IMR-90 (cell line): Measurements from ENCODE around the gene TCF12. TPM values are rescaled to one million over a fixed set of nuclear protein-coding genes. Genes with fewer than 3 reads are reported as not detected.

Experiments
- ATAC-seq: fragments of 200-7000 bp; cut with Tn5 transposase; 2 replicates; pipeline ENCODE4 v1.9.1; 2020; ENCODE audit warnings: low read depth, mild to moderate bottlenecking, moderate library complexity
- BruUV-seq: library from RNA; stranded (reverse); fragments of 400-500 nt; replicated peaks from 2 replicates; lab custom pipeline; 2021; lab: Mats Ljungman, UMichigan
- CTCF ChIA-PET: fragments of 300-600 bp; formaldehyde crosslinking; extraction: SDS; loops from one replicate; lab custom pipeline; 2021; ENCODE audit warnings: antibody characterized with exemption; lab: Yijun Ruan, JAX
- POLR2A ChIA-PET: fragments of 300-600 bp; sonication (Branson Sonifier 250); formaldehyde crosslinking; loops from one replicate; lab custom pipeline; 2022; ENCODE audit warnings: antibody characterized with exemption; ENCODE audit not compliant: unreplicated experiment; lab: Charles Lee
- DNase-seq: peaks from one replicate; pipeline ENCODE4 v3.0.0; 2013
- H2AFZ ChIP-seq: replicated peaks from 2 replicates; pipeline ENCODE3; 2013; ENCODE audit warnings: low read length, mild to moderate bottlenecking; ENCODE audit not compliant: poor library complexity
- H2AK5ac ChIP-seq: 2 replicates; pipeline ENCODE4 v1.6.1; 2013; ENCODE audit warnings: low read depth, low read length, inconsistent platforms
- H2AK9ac ChIP-seq: replicated peaks from 2 replicates; pipeline ENCODE3; 2013; ENCODE audit warnings: mild to moderate bottlenecking, low read depth, low read length, moderate library complexity; ENCODE audit not compliant: poor library complexity
- H2BK120ac ChIP-seq: 2 replicates; pipeline ENCODE4 v1.6.1; 2013; ENCODE audit warnings: low read depth, low read length, inconsistent platforms
- H2BK15ac ChIP-seq: 3 replicates; pipeline ENCODE4 v1.6.1; 2013; ENCODE audit warnings: low read depth, low read length, inconsistent platforms
- H2BK20ac ChIP-seq: 2 replicates; pipeline ENCODE4 v1.6.1; 2013; ENCODE audit warnings: low read depth, mild to moderate bottlenecking, inconsistent platforms, low read length, moderate library complexity
- H2BK5ac ChIP-seq: 2 replicates; pipeline ENCODE4 v1.6.1; 2013; ENCODE audit warnings: mild to moderate bottlenecking, low read depth, low read length, inconsistent platforms; ENCODE audit not compliant: poor library complexity, severe bottlenecking
- H3K14ac ChIP-seq: replicated peaks from 2 replicates; pipeline ENCODE4 v1.6.1; 2013; ENCODE audit warnings: low read depth, low read length, inconsistent platforms
- H3K18ac ChIP-seq: 2 replicates; pipeline ENCODE4 v1.6.1; 2013; ENCODE audit warnings: low read depth, low read length, control low read depth
- H3K23ac ChIP-seq: 2 replicates; pipeline ENCODE4 v1.6.1; 2013; ENCODE audit warnings: low read depth, low read length, inconsistent platforms
- H3K27ac ChIP-seq: 2 replicates; pipeline ENCODE4 v1.5.1; 2013; ENCODE audit warnings: mild to moderate bottlenecking, control low read depth, low read length; ENCODE audit not compliant: insufficient read depth
- H3K27me3 ChIP-seq: 2 replicates; pipeline ENCODE4 v1.6.1; 2013; ENCODE audit warnings: low read length; ENCODE audit not compliant: control insufficient read depth, insufficient read depth
- H3K36me3 ChIP-seq: 2 replicates; pipeline ENCODE4 v1.6.1; 2013; ENCODE audit warnings: low read length, mixed read lengths; ENCODE audit not compliant: control insufficient read depth, insufficient read depth
- H3K4ac ChIP-seq: 2 replicates; pipeline ENCODE4 v1.6.1; 2013; ENCODE audit warnings: low read depth, low read length, inconsistent platforms
- H3K4me1 ChIP-seq: 2 replicates; pipeline ENCODE4 v1.6.1; 2013; ENCODE audit warnings: low read length, mixed read lengths; ENCODE audit not compliant: control insufficient read depth, insufficient read depth
- H3K4me2 ChIP-seq: 2 replicates; pipeline ENCODE4 v1.6.1; 2013; ENCODE audit warnings: low read depth, mild to moderate bottlenecking, control low read depth, low read length, moderate library complexity
- H3K4me3 ChIP-seq: 2 replicates; pipeline ENCODE4 v1.5.1; 2013; ENCODE audit warnings: low read depth, mild to moderate bottlenecking, control low read depth, low read length, moderate library complexity; ENCODE audit not compliant: insufficient read depth
- H3K56ac ChIP-seq: 2 replicates; pipeline ENCODE4 v1.6.1; 2013; ENCODE audit warnings: low read length, inconsistent platforms; ENCODE audit not compliant: insufficient read depth; ENCODE audit errors: extremely low read depth
- H3K79me1 ChIP-seq, 2 experiments: 2 replicates each; pipeline ENCODE4 v1.6.1; 2013; ENCODE audit warnings: low read length in 2 of 2, inconsistent platforms in 1 of 2, low read depth in 1 of 2
- H3K9ac ChIP-seq: 2 replicates; pipeline ENCODE4 v1.6.1; 2013; ENCODE audit warnings: low read depth, low read length, control low read depth
- H3K9me1 ChIP-seq: 2 replicates; pipeline ENCODE4 v1.6.1; 2013; ENCODE audit warnings: low read length, inconsistent platforms; ENCODE audit not compliant: insufficient read depth
- H3K9me3 ChIP-seq: 2 replicates; pipeline ENCODE4 v1.6.1; 2013; ENCODE audit warnings: low read length; ENCODE audit not compliant: control insufficient read depth, insufficient read depth
- H4K20me1 ChIP-seq: 2 replicates; pipeline ENCODE4 v1.6.1; 2013; ENCODE audit warnings: low read length, inconsistent platforms; ENCODE audit not compliant: insufficient read depth
- H4K5ac ChIP-seq: 2 replicates; pipeline ENCODE4 v1.6.1; 2013; ENCODE audit warnings: mild to moderate bottlenecking, low read depth, low read length, control low read depth
- H4K8ac ChIP-seq, 2 experiments: 2 replicates each; pipeline ENCODE4 v1.6.1; 2013; ENCODE audit warnings: low read depth in 2 of 2, low read length in 2 of 2, control low read depth in 1 of 2, inconsistent platforms in 1 of 2
- H4K91ac ChIP-seq: 2 replicates; pipeline ENCODE4 v1.6.1; 2013; ENCODE audit warnings: low read depth, low read length, inconsistent platforms; ENCODE audit not compliant: insufficient read depth
- BHLHE40 ChIP-seq: fragments of 150-350 bp; IDR thresholded peaks from 2 replicates; pipeline ENCODE4 v1.6.1; 2016; ENCODE audit warnings: mild to moderate bottlenecking, low read depth, low read length
- CEBPB ChIP-seq: IDR thresholded peaks from 2 replicates; pipeline ENCODE4 v1.6.1; 2012; ENCODE audit warnings: low read depth, low read length, improper control_type of control experiment
- MAFK ChIP-seq: IDR thresholded peaks from 2 replicates; pipeline ENCODE4 v1.6.1; 2012; ENCODE audit warnings: low read depth, low read length, improper control_type of control experiment
- MAZ ChIP-seq: IDR thresholded peaks from 2 replicates; pipeline ENCODE4 v1.6.1; 2012; ENCODE audit warnings: low read depth, mild to moderate bottlenecking, low read length, improper control_type of control experiment, moderate library complexity, borderline replicate concordance
- MXI1 ChIP-seq: IDR thresholded peaks from 2 replicates; pipeline ENCODE4 v1.6.1; 2012; ENCODE audit warnings: low read depth, mild to moderate bottlenecking, low read length, moderate library complexity, borderline replicate concordance
- SMC3 ChIP-seq: fragments of 150-350 bp; IDR thresholded peaks from 2 replicates; pipeline ENCODE4 v1.6.1; 2016; ENCODE audit warnings: low read depth, mild to moderate bottlenecking, antibody characterized with exemption, low read length, moderate library complexity
- WGBS, 2 experiments: methylation state at CpG; one replicate each; pipeline versions ENCODE4 v1.1.5 to v1.1.7; 2013; ENCODE audit warnings: missing lambda C conversion rate in 2 of 2; ENCODE audit not compliant: insufficient read length in 1 of 2; ENCODE audit errors: extremely low coverage in 2 of 2; 5-methylcytosine and 5-hydroxymethylcytosine counted together
- dilution Hi-C: fragments of 300-500 bp; cut with HindIII; formaldehyde crosslinking; loops from one replicate; pipeline ENCODE4 v1.14.3; 2018; ENCODE audit warnings: low sequenced_read_pairs; ENCODE audit not compliant: unreplicated experiment
- in situ Hi-C: fragments of 300-500 bp; cut with MboI; formaldehyde crosslinking; loops from 3 replicates; pipeline ENCODE4 v1.14.3; 2019; ENCODE audit warnings: low sequenced_read_pairs, inconsistent platforms, mixed read lengths
- intact Hi-C: fragments of 100-400 bp; cut with micrococcal nuclease; formaldehyde crosslinking; loops from 2 replicates; pipeline ENCODE4 v1.10.0; 2022
- polyA plus RNA-seq, 3 experiments: library from polyadenylated mRNA; depleted of rRNA; stranded (reverse); fragments of >200 nt; gene quantifications; 2 replicates each; pipeline ENCODE4 v1.2.3, GENCODE V29; 2012; ENCODE audit warnings: low replicate concordance in 1 of 3
- total RNA-seq: library from RNA; depleted of rRNA; stranded (reverse); fragments of >200 nt; gene quantifications from 2 replicates; pipeline ENCODE4 v1.2.3, GENCODE V29; 2012
- TF ChIP-seq, protein P1 (sequence below): fragments of 150-350 bp; IDR thresholded peaks from 2 replicates; pipeline ENCODE4 v1.6.1; 2017; ENCODE audit warnings: mild to moderate bottlenecking, antibody characterized with exemption, low read length, low read depth
- TF ChIP-seq, protein P2 (sequence below): fragments of 150-350 bp; IDR thresholded peaks from 2 replicates; pipeline ENCODE4 v1.6.1; 2016; ENCODE audit warnings: low read depth, mild to moderate bottlenecking, low read length, moderate library complexity, borderline replicate concordance

Gene TCF12
- total and polyA plus RNA-seq, 2 of the 4 experiments (the other 2 are of a cell fraction) = 79.4 to 160 TPM

DNA sequence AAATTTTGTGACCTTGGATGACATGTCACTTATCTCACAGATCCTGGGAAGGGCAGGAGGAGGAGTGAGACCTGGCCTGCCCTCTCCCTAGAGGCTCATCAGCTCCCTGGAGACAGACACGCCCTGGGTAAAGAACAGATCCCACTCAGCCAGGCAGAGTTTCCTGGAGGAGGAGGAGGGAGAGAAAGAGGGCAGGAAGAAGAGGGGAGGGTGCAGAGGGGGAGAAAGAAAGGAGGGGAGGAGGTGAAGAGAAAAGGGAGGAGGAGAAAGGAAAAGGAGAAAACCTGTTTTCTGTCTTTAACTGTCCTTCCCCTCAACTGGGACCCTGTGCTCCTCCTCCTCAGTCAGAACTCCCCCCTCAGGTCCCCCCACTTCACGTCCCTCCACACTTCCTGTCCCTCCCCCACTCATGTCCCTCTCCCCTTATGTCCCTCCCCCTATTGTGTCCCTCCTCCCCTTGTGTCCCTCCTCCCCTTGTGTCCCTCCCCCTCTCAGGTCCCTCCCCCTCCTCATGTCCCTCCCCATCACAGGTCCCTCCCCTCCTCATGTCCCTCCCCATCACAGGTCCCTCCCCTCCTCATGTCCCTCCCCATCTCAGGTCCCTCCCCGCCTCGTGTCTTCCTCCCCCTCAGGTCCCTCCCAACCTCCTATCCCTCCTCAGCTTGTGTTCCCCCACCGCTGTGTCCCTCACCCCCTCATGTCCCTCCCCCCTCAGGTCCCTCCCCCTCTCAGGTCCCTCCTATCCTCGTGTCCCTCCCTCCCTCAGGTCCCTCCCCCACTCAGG lies 405.6 kb downstream of the TCF12 start (continued):
- TF ChIP-seq, protein P1, sequence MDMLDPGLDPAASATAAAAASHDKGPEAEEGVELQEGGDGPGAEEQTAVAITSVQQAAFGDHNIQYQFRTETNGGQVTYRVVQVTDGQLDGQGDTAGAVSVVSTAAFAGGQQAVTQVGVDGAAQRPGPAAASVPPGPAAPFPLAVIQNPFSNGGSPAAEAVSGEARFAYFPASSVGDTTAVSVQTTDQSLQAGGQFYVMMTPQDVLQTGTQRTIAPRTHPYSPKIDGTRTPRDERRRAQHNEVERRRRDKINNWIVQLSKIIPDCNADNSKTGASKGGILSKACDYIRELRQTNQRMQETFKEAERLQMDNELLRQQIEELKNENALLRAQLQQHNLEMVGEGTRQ = no peak
- no peak for TF ChIP-seq MAFK

DNA sequence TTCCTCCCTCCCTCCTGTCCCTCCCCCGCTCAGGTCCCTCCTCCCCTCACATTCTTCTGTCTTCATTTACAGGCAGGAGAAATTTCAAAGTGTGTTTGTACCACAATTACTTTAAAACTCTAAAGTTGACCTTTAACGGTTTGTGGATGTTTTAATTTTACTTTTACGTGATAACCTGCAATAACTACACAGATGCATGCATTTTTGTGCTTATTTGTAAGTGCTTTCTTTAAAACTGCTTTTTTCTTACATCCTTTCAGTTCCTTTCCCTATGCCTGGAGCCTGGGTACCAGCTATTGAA lies 406.1 kb downstream of the TCF12 start:
- H4K8ac ChIP-seq = peak overlapping the region in 1 of 2 experiments; percentile 43; a peak in 1 of 4 replicates
- H2AK5ac ChIP-seq = no peak overlapping the region
- H3K79me1 ChIP-seq = no peaks in the 10 kb centered on the region
- ChIA-PET CTCF (no interaction called here), POLR2A (no interaction called here)
- peaks cover 16% of the 10 kb centered on the region for H3K9me1 ChIP-seq
- H3K36me3 ChIP-seq = no peaks in the 10 kb centered on the region
- no CpG with 5 or more reads among the region's 3 CpGs for WGBS, 2 experiments
- no peak overlapping the region for H2AFZ ChIP-seq
- ATAC-seq (no peak), DNase-seq (no peak)
- H2BK15ac ChIP-seq = no peak overlapping the region
- no peak overlapping the region for H3K23ac ChIP-seq
- no peak overlapping the region for H3K27ac ChIP-seq
- no peak overlapping the region for H3K14ac ChIP-seq
- no peak overlapping the region for H3K4me3 ChIP-seq
- no peak overlapping the region for H3K9ac ChIP-seq
- BruUV-seq = no TSS peak
- no peaks in the 10 kb centered on the region for H4K20me1 ChIP-seq
- no peak overlapping the region for H3K18ac ChIP-seq
- dilution Hi-C loops (no loop called here), intact Hi-C loops (no loop called here), in situ Hi-C loops (no loop called here)
- H3K9me3 ChIP-seq = no peaks in the 10 kb centered on the region
- H3K4me1 ChIP-seq = peaks cover 5% of the 10 kb centered on the region
- H2BK20ac ChIP-seq = no peak overlapping the region
- TF ChIP-seq SMC3 (no peak), CEBPB (no peak), MAZ (no peak), MXI1 (no peak), MAFK (no peak), BHLHE40 (no peak)
- TF ChIP-seq, protein P2, sequence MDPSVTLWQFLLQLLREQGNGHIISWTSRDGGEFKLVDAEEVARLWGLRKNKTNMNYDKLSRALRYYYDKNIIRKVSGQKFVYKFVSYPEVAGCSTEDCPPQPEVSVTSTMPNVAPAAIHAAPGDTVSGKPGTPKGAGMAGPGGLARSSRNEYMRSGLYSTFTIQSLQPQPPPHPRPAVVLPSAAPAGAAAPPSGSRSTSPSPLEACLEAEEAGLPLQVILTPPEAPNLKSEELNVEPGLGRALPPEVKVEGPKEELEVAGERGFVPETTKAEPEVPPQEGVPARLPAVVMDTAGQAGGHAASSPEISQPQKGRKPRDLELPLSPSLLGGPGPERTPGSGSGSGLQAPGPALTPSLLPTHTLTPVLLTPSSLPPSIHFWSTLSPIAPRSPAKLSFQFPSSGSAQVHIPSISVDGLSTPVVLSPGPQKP = no peak
- no peak overlapping the region for H2AK9ac ChIP-seq
- H4K91ac ChIP-seq = no peak overlapping the region
- H3K56ac ChIP-seq = no peak overlapping the region
- H3K4ac ChIP-seq = no peak overlapping the region
- H4K5ac ChIP-seq = no peak overlapping the region
- H3K27me3 ChIP-seq = no peaks in the 10 kb centered on the region
- H3K4me2 ChIP-seq = no peak overlapping the region
- H2BK120ac ChIP-seq = no peak overlapping the region
- no peak overlapping the region for H2BK5ac ChIP-seq
